GM18508 (cell line): ENCODE measurements around the gene TMEM250.

Source experiments
- ATAC-seq: cut with Tn5 transposase; IDR thresholded peaks from one replicate; pipeline ENCODE4 v1.9.1; 2021; ENCODE audit warnings: moderate number of reproducible peaks; ENCODE audit not compliant: insufficient read depth, unreplicated experiment

Gene TMEM250

GRCh38 chr9:136147890-136148714 is 29.4 kb upstream of the TMEM250 start:
- ATAC-seq: no peak

- no peak for ATAC-seq
These were observed 28.6 kb upstream of the TMEM250 start for GRCh38 chr9:136147038-136147889.

- ATAC-seq: no peak
These were observed 27.7 kb upstream of the TMEM250 start for GRCh38 chr9:136146126-136147037.

- ATAC-seq: no peak
These were observed 26.9 kb upstream of the TMEM250 start for GRCh38 chr9:136145580-136145979.

GRCh38 chr9:136144450-136144849 is 25.8 kb upstream of the TMEM250 start:
- ATAC-seq: no peak

GRCh38 chr9:136143215-136144001 is 24.7 kb upstream of the TMEM250 start:
- ATAC-seq: no peak

- ATAC-seq: no peak
These were observed 24.2 kb upstream of the TMEM250 start for GRCh38 chr9:136142859-136143214.

GRCh38 chr9:136142414-136142796 is 23.7 kb upstream of the TMEM250 start:
- no peak for ATAC-seq

GRCh38 chr9:136141682-136142413 is 23.2 kb upstream of the TMEM250 start:
- no peak for ATAC-seq

GRCh38 chr9:136140966-136141365 is 22.3 kb upstream of the TMEM250 start:
- no peak for ATAC-seq

GRCh38 chr9:136140046-136140445 is 21.4 kb upstream of the TMEM250 start:
- ATAC-seq: no peak

- ATAC-seq: no peak
These were observed 19.9 kb upstream of the TMEM250 start for GRCh38 chr9:136138566-136138965.

GRCh38 chr9:136137321-136138265 is 18.9 kb upstream of the TMEM250 start:
- ATAC-seq: no peak

GRCh38 chr9:136136127-136136925 is 17.7 kb upstream of the TMEM250 start:
- ATAC-seq: no peak

GRCh38 chr9:136135326-136136126 is 16.9 kb upstream of the TMEM250 start:
- no peak for ATAC-seq

GRCh38 chr9:136133959-136134484 is 15.3 kb upstream of the TMEM250 start:
- no peak for ATAC-seq
